RWPE2 (cell line): ENCODE measurements around the gene DIAPH3.
A peak's percentile ranks its signal among the peaks of the same experiment; 100 is the strongest.

Experiments used
- ATAC-seq: fragments of 200-7000 bp; cut with Tn5 transposase; 3 replicates; pipeline ENCODE4 v1.9.1; 2021; ENCODE audit warnings: low read depth
- DNase-seq: peaks from one replicate; pipeline ENCODE4 v3.0.0-alpha.2; 2020; ENCODE audit warnings: low spot score
- H3K27ac ChIP-seq: fragments of 450-650 bp; 2 replicates; pipeline ENCODE4 v1.5.1; 2017; ENCODE audit warnings: mild to moderate bottlenecking; ENCODE audit not compliant: poor library complexity, severe bottlenecking
- H3K27me3 ChIP-seq: fragments of 250-450 bp; sonication (Bioruptor Pico); 2 replicates; pipeline ENCODE4 v1.5.1; 2021; ENCODE audit warnings: mild to moderate bottlenecking, moderate library complexity; ENCODE audit not compliant: insufficient read depth, poor library complexity, severe bottlenecking
- H3K36me3 ChIP-seq: fragments of 250-450 bp; sonication (Bioruptor Pico); 2 replicates; pipeline ENCODE4 v1.5.1; 2020; ENCODE audit warnings: low read depth, mild to moderate bottlenecking, moderate library complexity
- H3K4me1 ChIP-seq: fragments of 250-450 bp; sonication (Bioruptor Pico); 2 replicates; pipeline ENCODE4 v1.5.1; 2021; ENCODE audit warnings: mild to moderate bottlenecking, moderate library complexity; ENCODE audit not compliant: insufficient read depth, poor library complexity, severe bottlenecking
- H3K4me3 ChIP-seq: fragments of 250-450 bp; sonication (Bioruptor Pico); 2 replicates; pipeline ENCODE4 v1.5.1; 2021; ENCODE audit warnings: mild to moderate bottlenecking, moderate library complexity; ENCODE audit not compliant: severe bottlenecking
- H3K9me3 ChIP-seq: fragments of 250-450 bp; sonication (Bioruptor Pico); 2 replicates; pipeline ENCODE4 v1.5.1; 2021; ENCODE audit warnings: mild to moderate bottlenecking, moderate library complexity; ENCODE audit not compliant: severe bottlenecking
- TF ChIP-seq, protein P1 (sequence below): fragments of 450-650 bp; IDR thresholded peaks from one replicate; pipeline ENCODE4 v1.5.1; 2017; ENCODE audit warnings: mild to moderate bottlenecking, moderate library complexity; ENCODE audit not compliant: poor library complexity, severe bottlenecking

DIAPH3 gene

GRCh38 chr13:60026286-60026685, 137.4 kb downstream of the DIAPH3 start:
- no peaks in the 10 kb centered on the region for H3K4me1 ChIP-seq
- DNase-seq (no peak), ATAC-seq (no peak)
- no peak overlapping the region for H3K27ac ChIP-seq
- H3K27me3 ChIP-seq: no peaks in the 10 kb centered on the region
- H3K9me3 ChIP-seq: no peaks in the 10 kb centered on the region
- H3K36me3 ChIP-seq: no peaks in the 10 kb centered on the region
- no peak overlapping the region for H3K4me3 ChIP-seq
- TF ChIP-seq, protein P1, sequence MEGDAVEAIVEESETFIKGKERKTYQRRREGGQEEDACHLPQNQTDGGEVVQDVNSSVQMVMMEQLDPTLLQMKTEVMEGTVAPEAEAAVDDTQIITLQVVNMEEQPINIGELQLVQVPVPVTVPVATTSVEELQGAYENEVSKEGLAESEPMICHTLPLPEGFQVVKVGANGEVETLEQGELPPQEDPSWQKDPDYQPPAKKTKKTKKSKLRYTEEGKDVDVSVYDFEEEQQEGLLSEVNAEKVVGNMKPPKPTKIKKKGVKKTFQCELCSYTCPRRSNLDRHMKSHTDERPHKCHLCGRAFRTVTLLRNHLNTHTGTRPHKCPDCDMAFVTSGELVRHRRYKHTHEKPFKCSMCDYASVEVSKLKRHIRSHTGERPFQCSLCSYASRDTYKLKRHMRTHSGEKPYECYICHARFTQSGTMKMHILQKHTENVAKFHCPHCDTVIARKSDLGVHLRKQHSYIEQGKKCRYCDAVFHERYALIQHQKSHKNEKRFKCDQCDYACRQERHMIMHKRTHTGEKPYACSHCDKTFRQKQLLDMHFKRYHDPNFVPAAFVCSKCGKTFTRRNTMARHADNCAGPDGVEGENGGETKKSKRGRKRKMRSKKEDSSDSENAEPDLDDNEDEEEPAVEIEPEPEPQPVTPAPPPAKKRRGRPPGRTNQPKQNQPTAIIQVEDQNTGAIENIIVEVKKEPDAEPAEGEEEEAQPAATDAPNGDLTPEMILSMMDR: no peak

- no peak for DNase-seq
- TF ChIP-seq, protein P1: no peak
Observed at GRCh38 chr13:60020288-60020687, 143.4 kb downstream of the DIAPH3 start.

GRCh38 chr13:60019119-60019993, 144.4 kb downstream of the DIAPH3 start:
- peaks cover 15% of the 10 kb centered on the region for H3K4me1 ChIP-seq
- DNase-seq (no peak), ATAC-seq (peak; percentile 48; the same call in 1 of the 3 replicates)
- H3K27ac ChIP-seq: no peak overlapping the region
- no peaks in the 10 kb centered on the region; the same call in none of the 2 replicates for H3K36me3 ChIP-seq
- no peak overlapping the region for H3K4me3 ChIP-seq
- H3K9me3 ChIP-seq: no peaks in the 10 kb centered on the region
- H3K27me3 ChIP-seq: no peaks in the 10 kb centered on the region
- TF ChIP-seq, protein P1: no peak

More at GRCh38 chr13:60020288-60020687, 143.4 kb downstream of the DIAPH3 start:
- H3K27me3 ChIP-seq: no peaks in the 10 kb centered on the region
- H3K36me3 ChIP-seq: no peaks in the 10 kb centered on the region; the same call in none of the 2 replicates
- no peak overlapping the region for H3K27ac ChIP-seq
- H3K4me3 ChIP-seq: no peak overlapping the region
- no peaks in the 10 kb centered on the region for H3K9me3 ChIP-seq
- peaks cover 15% of the 10 kb centered on the region for H3K4me1 ChIP-seq
- ATAC-seq: no peak

DNA sequence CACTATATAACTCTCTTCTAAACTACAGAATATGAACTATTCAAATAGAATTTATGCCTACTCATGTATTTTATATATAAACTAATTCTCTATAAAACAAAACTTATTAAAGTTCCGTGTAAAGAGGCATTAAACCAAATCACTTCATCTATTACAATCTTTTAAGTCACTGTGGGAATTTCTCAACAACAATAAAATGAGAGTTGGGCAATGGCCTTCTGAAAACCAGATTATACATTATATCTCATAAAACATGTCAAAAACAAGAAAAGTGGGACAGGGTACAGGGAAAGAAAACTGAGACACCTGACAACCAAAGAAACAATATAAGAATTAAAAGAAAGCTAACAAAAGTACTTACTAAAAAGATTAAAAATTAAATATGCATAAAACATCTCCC, 145.2 kb downstream of the DIAPH3 start:
- H3K27me3 ChIP-seq: no peaks in the 10 kb centered on the region
- no peaks in the 10 kb centered on the region for H3K9me3 ChIP-seq
- H3K4me1 ChIP-seq: peaks cover 15% of the 10 kb centered on the region
- TF ChIP-seq, protein P1: no peak
- ATAC-seq (no peak), DNase-seq (no peak)
- no peak overlapping the region for H3K27ac ChIP-seq
- H3K36me3 ChIP-seq: no peaks in the 10 kb centered on the region; the same call in none of the 2 replicates
- H3K4me3 ChIP-seq: no peak overlapping the region

DNA sequence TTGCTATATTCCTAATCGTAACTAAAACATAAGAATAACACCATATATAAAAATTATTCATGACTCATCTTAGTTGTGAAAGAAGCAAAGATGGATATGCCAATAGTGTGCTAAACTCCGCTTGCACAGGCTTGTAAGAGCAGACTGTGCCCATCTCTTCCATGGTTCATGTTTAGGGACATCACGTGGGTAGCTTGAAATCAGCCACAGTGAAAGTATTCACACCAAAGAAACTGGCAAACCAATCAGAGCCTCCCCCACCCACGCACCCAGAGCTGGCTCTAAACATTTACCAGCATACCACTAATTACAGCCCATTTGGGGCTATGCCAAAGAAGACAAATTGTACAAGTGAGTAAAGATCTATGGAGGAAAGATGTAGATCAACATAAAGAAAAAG, 147.5 kb downstream of the DIAPH3 start:
- Histone ChIP-seq H3K36me3 (no peaks in the 10 kb centered on the region; the same call in none of the 2 replicates), H3K4me1 (peaks cover 19% of the 10 kb centered on the region), H3K4me3 (no peak overlapping the region), H3K9me3 (no peaks in the 10 kb centered on the region), H3K27me3 (no peaks in the 10 kb centered on the region), H3K27ac (no peak overlapping the region)
- DNase-seq (no peak), ATAC-seq (0 out of 3 replicates have a peak, but pooled peaks have one; percentile 39)
- TF ChIP-seq, protein P1: no peak
